Measurements from ENCODE around the gene RNF43. TPM values are rescaled to one million over a fixed set of nuclear protein-coding genes. Genes with fewer than 3 reads are reported as not detected.

RNF43 gene
- total RNA-seq, 2 donors from 2014 or later: 8.3 to 10.5 TPM

- no peak for DNase-seq
- WGBS, 2 donors: 18 to 26% methylated on average over 1 of the region's 1 CpG
- no peak for ATAC-seq
- H3K9me3 ChIP-seq: no peaks in the 10 kb centered on the region
- peak overlapping the region in 2 of 4 donors; percentile 1 to 23 for H3K27ac ChIP-seq
- intact Hi-C loops (cut with DNase I): no loop called here
- H3K4me1 ChIP-seq: peaks cover 42% of the 10 kb centered on the region
- no peaks in the 10 kb centered on the region for H3K27me3 ChIP-seq
- TF ChIP-seq POLR2A (IDR thresholded peaks at IDR 0.05) (no peak), CTCF (IDR thresholded peaks at IDR 0.05) (no peak)
- no peaks in the 10 kb centered on the region for H3K36me3 ChIP-seq (replicated peaks in 1 of 2; ENCODE audit: insufficient read depth in 1 of 2, low read depth in 2 of 2)
- no peak overlapping the region for H3K4me3 ChIP-seq
These were observed 5.9 kb downstream of the RNF43 start for GRCh38 chr17:58411408-58411894.

GRCh38 chr17:58410714-58411407, 6.5 kb downstream of the RNF43 start:
- peaks cover 47% of the 10 kb centered on the region for H3K4me1 ChIP-seq
- intact Hi-C loops (cut with DNase I): no loop called here
- no peaks in the 10 kb centered on the region for H3K36me3 ChIP-seq (replicated peaks in 1 of 2; ENCODE audit: insufficient read depth in 1 of 2, low read depth in 2 of 2)
- TF ChIP-seq POLR2A (IDR thresholded peaks at IDR 0.05) (no peak), CTCF (IDR thresholded peaks at IDR 0.05) (no peak)
- no peaks in the 10 kb centered on the region for H3K9me3 ChIP-seq
- no peaks in the 10 kb centered on the region for H3K27me3 ChIP-seq
- H3K4me3 ChIP-seq: no peak overlapping the region
- DNase-seq (no peak), ATAC-seq (no peak)
- H3K27ac ChIP-seq: peak overlapping the region in 1 of 4 donors; percentile 1

GRCh38 chr17:58409432-58409831, 7.9 kb downstream of the RNF43 start:
- intact Hi-C loops (cut with DNase I): no loop called here
- no peak for ATAC-seq

GRCh38 chr17:58403311-58403710, 14.0 kb downstream of the RNF43 start:
- Histone ChIP-seq H3K4me3 (no peak overlapping the region), H3K27ac (no peak overlapping the region), H3K36me3 (replicated peaks in 1 of 2; ENCODE audit: insufficient read depth in 1 of 2, low read depth in 2 of 2) (no peaks in the 10 kb centered on the region), H3K27me3 (no peaks in the 10 kb centered on the region), H3K4me1 (peaks cover 20% of the 10 kb centered on the region), H3K9me3 (no peaks in the 10 kb centered on the region)
- ATAC-seq (no peak), DNase-seq (no peak)
- intact Hi-C loops (cut with DNase I): no loop called here
- WGBS, 2 donors: 80 to 92% methylated on average over 6 of the region's 6 CpGs
- no peak for TF ChIP-seq POLR2A (IDR thresholded peaks at IDR 0.05)
- no peak for TF ChIP-seq CTCF (IDR thresholded peaks at IDR 0.05)

More at GRCh38 chr17:58409432-58409831, 7.9 kb downstream of the RNF43 start:
- Histone ChIP-seq H3K4me3 (no peak overlapping the region), H3K4me1 (peaks cover 42% of the 10 kb centered on the region), H3K36me3 (replicated peaks in 1 of 2; ENCODE audit: insufficient read depth in 1 of 2, low read depth in 2 of 2) (no peaks in the 10 kb centered on the region), H3K27me3 (no peaks in the 10 kb centered on the region), H3K27ac (no peak overlapping the region), H3K9me3 (no peaks in the 10 kb centered on the region)
- no peak for TF ChIP-seq CTCF (IDR thresholded peaks at IDR 0.05)
- no peak for TF ChIP-seq POLR2A (IDR thresholded peaks at IDR 0.05)
- 88 to 95% methylated on average over 5 of the region's 5 CpGs for WGBS, 2 donors
- no peak for DNase-seq

GRCh38 chr17:58402679-58403078, 14.7 kb downstream of the RNF43 start:
- no peak for DNase-seq
- H3K4me1 ChIP-seq: peaks cover 25% of the 10 kb centered on the region
- no peak for ATAC-seq

More at GRCh38 chr17:58402679-58403078, 14.7 kb downstream of the RNF43 start:
- H3K36me3 ChIP-seq (replicated peaks in 1 of 2; ENCODE audit: insufficient read depth in 1 of 2, low read depth in 2 of 2): no peaks in the 10 kb centered on the region
- H3K9me3 ChIP-seq: no peaks in the 10 kb centered on the region
- intact Hi-C loops (cut with DNase I): no loop called here
- TF ChIP-seq CTCF (IDR thresholded peaks at IDR 0.05): no peak
- no peak for TF ChIP-seq POLR2A (IDR thresholded peaks at IDR 0.05)
- H3K27me3 ChIP-seq: no peaks in the 10 kb centered on the region
- no peak overlapping the region for H3K27ac ChIP-seq
- no peak overlapping the region for H3K4me3 ChIP-seq
- WGBS, 2 donors: 92 to 95% methylated on average over 1 of the region's 1 CpG

Data from body of pancreas (tissue), 4 donors.